Smooth muscle cell (in vitro differentiated cells): ENCODE data around the gene BAIAP2L2. TPM values are rescaled to one million over a fixed set of nuclear protein-coding genes. Genes with fewer than 3 reads are reported as not detected.

ENCODE experiments used
- DNase-seq: peaks from one replicate; lab custom pipeline; 2025; ENCODE audit not compliant: unreplicated experiment; lab: John Stamatoyannopoulos, UW
- H2AFZ ChIP-seq: fragments of 200-600 bp; sonication (generic); 2 replicates; pipeline ENCODE4 v1.6.0; 2016; ENCODE audit warnings: antibody characterized with exemption, low read depth, mild to moderate bottlenecking
- H3F3A ChIP-seq: fragments of 200-600 bp; sonication (generic); 2 replicates; pipeline ENCODE4 v1.6.0; 2017; ENCODE audit warnings: antibody characterized with exemption, low read depth
- H3K27ac ChIP-seq: fragments of 200-600 bp; sonication (generic); 2 replicates; pipeline ENCODE4 v1.5.1; 2016; ENCODE audit warnings: low read depth, mild to moderate bottlenecking
- H3K27me3 ChIP-seq: fragments of 200-600 bp; sonication (generic); 2 replicates; pipeline ENCODE4 v1.6.1; 2016; ENCODE audit warnings: low read depth, mild to moderate bottlenecking
- H3K36me3 ChIP-seq: fragments of 200-600 bp; sonication (generic); 2 replicates; pipeline ENCODE4 v1.5.1; 2016; ENCODE audit warnings: low read depth
- H3K4me1 ChIP-seq: fragments of 200-600 bp; sonication (generic); 2 replicates; pipeline ENCODE4 v1.5.1; 2016; ENCODE audit warnings: low read depth
- H3K4me2 ChIP-seq: fragments of 200-600 bp; sonication (generic); 2 replicates; pipeline ENCODE4 v1.6.0; 2016; ENCODE audit warnings: mild to moderate bottlenecking
- H3K4me3 ChIP-seq: fragments of 200-600 bp; sonication (generic); 2 replicates; pipeline ENCODE4 v1.5.1; 2016; ENCODE audit warnings: mild to moderate bottlenecking
- H3K79me2 ChIP-seq: fragments of 200-600 bp; sonication (generic); 2 replicates; pipeline ENCODE4 v1.6.0; 2016; ENCODE audit warnings: low read depth, mild to moderate bottlenecking
- H3K9ac ChIP-seq: fragments of 200-600 bp; sonication (generic); 2 replicates; pipeline ENCODE4 v1.6.0; 2016; ENCODE audit warnings: low read depth
- H3K9me3 ChIP-seq: fragments of 200-600 bp; sonication (generic); replicated peaks from 2 replicates; pipeline ENCODE4 v1.5.1; 2016; ENCODE audit warnings: low read depth
- H4K20me1 ChIP-seq: fragments of 200-600 bp; sonication (generic); 2 replicates; pipeline ENCODE4 v1.6.0; 2016; ENCODE audit warnings: low read depth
- CTCF ChIP-seq: fragments of 200-600 bp; sonication (generic); IDR thresholded peaks from 2 replicates; pipeline ENCODE4 v1.5.1; 2017; ENCODE audit warnings: borderline replicate concordance, mild to moderate bottlenecking, antibody characterized with exemption; ENCODE audit not compliant: insufficient read depth, poor library complexity, severe bottlenecking
- WGBS: methylation state at CpG from one replicate; pipeline ENCODE4 v1.1.7; 2016; ENCODE audit warnings: low lambda C conversion rate; 5-methylcytosine and 5-hydroxymethylcytosine counted together
- polyA plus RNA-seq: library from polyadenylated mRNA; unstranded; fragments of >200 nt; fragmentation: Nextera tagmentation; extraction: Ambion mirVana; gene quantifications from 2 replicates; pipeline ENCODE4 v1.2.1, GENCODE V29; 2016
- total RNA-seq: library from RNA; depleted of rRNA; stranded (reverse); fragments of >200 nt; gene quantifications from 2 replicates; pipeline ENCODE4 v1.2.3, GENCODE V29; 2014

The BAIAP2L2 gene
- total and polyA plus RNA-seq, 2 experiments from 2014 or later, result 0.13 to 1.3 TPM

- Histone ChIP-seq H3K36me3 (no peaks in the 10 kb centered on the region), H3K9me3 (no peaks in the 10 kb centered on the region), H3K9ac (no peak overlapping the region), H3F3A (no peaks in the 10 kb centered on the region), H4K20me1 (no peaks in the 10 kb centered on the region), H3K27ac (no peak overlapping the region), H3K79me2 (no peaks in the 10 kb centered on the region), H3K4me2 (peak overlapping the region; percentile 74), H3K4me3 (peak overlapping the region; percentile 10), H2AFZ (no peak overlapping the region), H3K27me3 (no peaks in the 10 kb centered on the region), H3K4me1 (peaks cover 12% of the 10 kb centered on the region)
- 39% methylated on average over 33 of the region's 85 CpGs for WGBS
- TF ChIP-seq CTCF, result no peak
- no peak for DNase-seq
These were observed 21.6 kb downstream of the BAIAP2L2 start for GRCh38 chr22:38088629-38089473.

- no peak for DNase-seq
- no peak overlapping the region for H3K4me2 ChIP-seq
These were observed 22.6 kb downstream of the BAIAP2L2 start for GRCh38 chr22:38087855-38088254.

GRCh38 chr22:38086942-38087341 lies 23.5 kb downstream of the BAIAP2L2 start:
- H3K27ac ChIP-seq, result no peak overlapping the region
- no peaks in the 10 kb centered on the region for H4K20me1 ChIP-seq
- H3K4me3 ChIP-seq, result no peak overlapping the region
- no peak for DNase-seq
- peaks cover 18% of the 10 kb centered on the region for H3K4me1 ChIP-seq
- TF ChIP-seq CTCF, result no peak
- 95% methylated on average over 13 of the region's 13 CpGs for WGBS
- no peaks in the 10 kb centered on the region for H3K27me3 ChIP-seq
- no peaks in the 10 kb centered on the region for H3K79me2 ChIP-seq
- H2AFZ ChIP-seq, result no peak overlapping the region
- no peak overlapping the region for H3K4me2 ChIP-seq
- H3K9me3 ChIP-seq, result no peaks in the 10 kb centered on the region
- no peaks in the 10 kb centered on the region for H3K36me3 ChIP-seq
- no peak overlapping the region for H3K9ac ChIP-seq
- no peaks in the 10 kb centered on the region for H3F3A ChIP-seq

More at GRCh38 chr22:38087855-38088254, 22.6 kb downstream of the BAIAP2L2 start:
- no peak overlapping the region for H3K4me3 ChIP-seq
- H3K27me3 ChIP-seq, result no peaks in the 10 kb centered on the region
- WGBS, result 93% methylated on average over 10 of the region's 12 CpGs
- H3F3A ChIP-seq, result no peaks in the 10 kb centered on the region
- H3K4me1 ChIP-seq, result peaks cover 18% of the 10 kb centered on the region
- H3K27ac ChIP-seq, result no peak overlapping the region
- H3K9me3 ChIP-seq, result no peaks in the 10 kb centered on the region
- no peak overlapping the region for H3K9ac ChIP-seq
- H3K36me3 ChIP-seq, result no peaks in the 10 kb centered on the region
- no peaks in the 10 kb centered on the region for H3K79me2 ChIP-seq
- no peak overlapping the region for H2AFZ ChIP-seq
- TF ChIP-seq CTCF, result no peak
- H4K20me1 ChIP-seq, result no peaks in the 10 kb centered on the region
